IPS DF 4.7 (cell line): ENCODE data around the gene OR6T1.

Experiments
- DNase-seq: peaks from one replicate; pipeline ENCODE4 v3.0.0-alpha.2; 2013; ENCODE audit warnings: low spot score; ENCODE audit errors: extremely low read depth

Gene OR6T1, protein sequence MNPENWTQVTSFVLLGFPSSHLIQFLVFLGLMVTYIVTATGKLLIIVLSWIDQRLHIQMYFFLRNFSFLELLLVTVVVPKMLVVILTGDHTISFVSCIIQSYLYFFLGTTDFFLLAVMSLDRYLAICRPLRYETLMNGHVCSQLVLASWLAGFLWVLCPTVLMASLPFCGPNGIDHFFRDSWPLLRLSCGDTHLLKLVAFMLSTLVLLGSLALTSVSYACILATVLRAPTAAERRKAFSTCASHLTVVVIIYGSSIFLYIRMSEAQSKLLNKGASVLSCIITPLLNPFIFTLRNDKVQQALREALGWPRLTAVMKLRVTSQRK

DNA sequence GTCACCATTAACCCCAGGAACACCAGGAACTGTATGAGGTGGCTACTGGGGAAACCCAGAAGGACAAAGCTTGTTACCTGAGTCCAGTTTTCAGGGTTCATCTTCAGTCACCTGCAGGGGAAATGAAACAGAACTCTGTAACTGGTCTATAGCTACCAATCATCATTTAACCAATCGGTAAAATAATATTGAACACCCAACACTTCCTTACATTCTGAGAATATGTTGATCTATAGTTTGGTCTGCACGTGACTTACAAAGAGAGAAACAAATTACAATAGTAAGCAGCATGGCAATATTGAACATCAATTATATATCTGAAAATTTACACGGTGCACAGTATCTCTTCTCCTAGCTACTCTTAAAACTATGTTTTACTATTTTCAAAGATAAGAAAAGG, at the start of gene OR6T1:
Gene OR6T1, minus strand, starts transcription at position 101 of the 400 bp plus-strand sequence. Its CDS starts 0 bp downstream, at position 101.
- no peak for DNase-seq

DNA sequence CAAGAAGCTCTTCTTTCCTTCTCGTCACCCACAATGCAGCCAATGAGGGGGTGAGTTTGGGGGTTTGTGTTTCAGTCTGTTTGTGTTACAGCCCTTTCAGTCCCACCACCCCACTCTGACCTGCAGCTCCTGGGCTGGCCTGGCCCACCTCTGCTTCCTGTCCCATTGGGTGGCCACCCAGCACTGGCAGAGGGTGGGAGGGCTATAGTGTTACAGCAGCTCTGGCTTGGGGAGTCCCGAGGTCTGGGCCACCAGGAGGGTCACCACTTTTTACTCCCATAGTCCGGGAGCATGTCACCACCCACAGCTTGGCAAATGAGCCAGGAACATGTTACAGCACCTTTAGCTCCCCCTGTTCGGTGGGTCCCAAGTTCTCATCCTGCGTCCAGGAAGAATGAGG, 35.7 kb upstream of the OR6T1 start:
- DNase-seq, result no peak

DNA sequence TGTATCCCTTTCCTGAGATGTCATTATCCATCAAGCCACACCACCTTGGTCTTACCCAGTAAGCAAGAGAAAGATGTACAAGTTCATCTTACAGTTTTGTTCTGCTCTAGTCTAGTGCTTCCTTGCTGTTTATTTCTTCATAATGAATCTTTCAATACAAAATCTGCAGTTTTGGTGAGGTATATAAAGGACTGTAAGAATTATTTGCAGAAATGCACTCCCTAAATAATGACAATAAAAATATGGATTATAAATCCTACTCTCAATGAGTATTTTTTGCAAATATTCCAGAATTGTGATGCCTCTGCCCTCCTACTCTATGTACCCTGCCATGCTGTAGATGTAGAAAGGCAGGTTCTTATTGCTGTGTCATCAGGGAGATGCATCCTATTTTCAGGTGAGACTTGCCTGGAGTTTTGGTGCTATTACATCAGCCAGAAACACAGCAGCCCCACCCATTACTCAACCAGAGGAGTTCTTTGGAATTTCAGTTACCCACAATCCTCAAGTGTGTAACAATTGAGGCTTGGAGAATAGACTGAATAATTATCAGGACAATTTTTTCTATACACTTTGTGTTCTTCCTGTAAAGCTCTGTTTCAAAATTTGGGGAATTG, 34.2 kb upstream of the OR6T1 start, which contains the start of gene OR10S1:
Gene OR10S1, minus strand, starts transcription at position 51 of the 617 bp plus-strand sequence. CDS start 117 bp downstream, outside the sequence.
- no peak for DNase-seq

DNA sequence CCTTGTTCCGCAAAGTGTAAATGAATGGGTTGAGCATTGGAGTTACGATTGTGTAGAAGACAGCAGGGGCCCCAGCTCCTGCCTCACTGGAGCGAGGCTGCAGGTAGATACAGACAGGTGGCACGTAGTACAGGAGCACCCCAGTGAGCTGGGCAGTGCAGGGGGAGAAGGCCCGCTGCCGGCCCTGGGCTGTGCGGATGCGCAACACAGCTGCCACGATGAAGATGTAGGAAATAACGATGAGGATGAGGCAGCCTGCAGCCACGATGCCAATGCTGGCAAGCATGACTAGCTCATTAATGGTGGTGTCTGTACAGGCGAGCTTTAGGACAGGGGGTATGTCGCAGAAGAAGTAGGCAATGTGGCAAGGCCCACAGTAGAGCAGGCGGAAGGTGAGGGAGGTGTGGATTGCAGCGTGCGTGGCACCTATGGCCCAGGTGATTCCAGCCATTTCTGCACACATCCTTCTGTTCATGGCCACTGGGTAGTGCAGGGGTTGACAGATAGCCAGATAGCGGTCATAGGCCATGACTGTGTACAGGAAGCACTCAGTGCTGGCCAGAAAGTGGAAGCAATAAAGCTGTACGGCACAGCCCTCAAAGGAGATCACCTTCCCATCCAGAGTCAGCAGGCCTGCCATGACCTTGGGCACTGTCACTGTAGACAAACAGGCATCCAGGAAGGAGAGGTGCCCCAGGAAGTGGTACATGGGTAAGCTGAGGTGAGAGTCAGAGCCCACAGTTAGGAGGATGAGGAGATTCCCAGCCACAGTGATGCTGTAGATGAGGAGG, 33.3 kb upstream of the OR6T1 start:
- no peak for DNase-seq

DNA sequence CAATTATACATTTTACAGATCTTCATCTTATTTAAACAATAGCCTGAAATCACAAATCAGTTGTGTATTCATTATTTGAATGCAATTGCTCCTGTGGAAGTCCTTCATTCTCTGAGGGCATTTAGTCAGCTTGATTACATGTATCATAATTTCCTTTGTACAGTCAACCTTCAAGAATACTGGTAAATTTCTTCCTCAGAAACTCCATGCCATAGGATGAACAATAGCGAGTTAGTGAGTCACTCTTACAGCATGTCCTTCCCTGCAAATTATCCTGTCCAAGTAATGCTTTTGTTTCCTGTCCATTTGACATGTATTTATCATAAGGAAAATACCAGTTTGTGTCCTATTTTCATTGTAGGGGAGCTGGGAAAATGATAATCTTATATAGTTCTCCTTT, 30.2 kb upstream of the OR6T1 start:
- DNase-seq, result no peak

DNA sequence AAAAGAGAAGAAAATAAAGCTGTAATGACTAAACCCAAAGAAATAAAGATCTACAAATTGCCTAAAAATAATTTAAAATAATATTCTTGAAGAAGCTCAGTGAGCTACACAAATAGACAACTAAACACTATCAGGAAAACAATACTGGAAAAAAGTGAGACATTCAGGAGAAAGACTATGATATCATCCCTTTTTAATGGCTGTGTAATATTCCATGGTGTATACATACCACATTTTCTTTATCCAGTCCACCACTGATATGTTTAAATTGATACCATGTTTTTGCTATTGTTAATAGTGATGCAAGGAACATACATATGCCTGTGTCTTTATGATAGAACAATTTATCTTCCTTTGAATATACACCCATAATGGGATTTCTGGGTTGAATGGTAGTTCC, 13.1 kb upstream of the OR6T1 start:
- DNase-seq, result no peak

DNA sequence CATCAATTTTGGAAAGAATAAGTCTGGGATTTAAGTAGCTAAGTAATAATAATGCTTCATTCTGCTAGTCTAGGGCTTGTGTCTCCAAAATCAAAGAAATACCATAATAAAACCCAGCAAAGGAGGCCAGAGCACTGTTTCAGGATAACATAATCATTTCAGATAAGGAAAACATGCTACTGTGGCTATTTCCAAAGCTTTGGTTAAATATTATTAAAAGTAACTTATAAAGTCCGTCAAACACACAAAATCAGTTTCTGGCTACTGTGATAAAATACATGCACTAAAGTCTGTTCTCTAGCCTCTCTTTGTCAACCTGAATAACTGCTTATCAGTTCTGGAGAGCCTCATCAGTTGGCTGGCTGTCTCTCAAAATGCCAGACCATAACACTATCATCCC, 1.5 kb upstream of the OR6T1 start:
- DNase-seq, result no peak

DNA sequence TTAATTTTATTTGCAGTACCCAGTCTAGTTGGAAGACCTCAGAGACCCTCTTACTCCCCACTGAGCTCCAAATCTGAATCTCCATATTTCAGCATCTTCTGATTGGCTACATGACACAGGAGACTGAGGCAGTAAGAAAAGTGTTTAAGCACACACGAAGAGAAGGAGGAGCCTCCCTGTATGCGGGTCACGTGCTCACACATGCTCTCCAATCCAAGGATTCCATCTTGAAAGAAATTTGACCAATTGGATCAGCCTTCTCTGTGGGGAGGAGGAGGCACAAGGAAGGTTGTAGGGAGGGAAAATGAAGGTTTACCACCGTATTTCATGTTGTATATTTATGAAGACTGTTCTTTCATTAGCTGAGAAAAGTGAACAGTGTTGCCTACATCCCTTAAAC, 1.2 kb downstream of the OR6T1 start:
- no peak for DNase-seq

DNA sequence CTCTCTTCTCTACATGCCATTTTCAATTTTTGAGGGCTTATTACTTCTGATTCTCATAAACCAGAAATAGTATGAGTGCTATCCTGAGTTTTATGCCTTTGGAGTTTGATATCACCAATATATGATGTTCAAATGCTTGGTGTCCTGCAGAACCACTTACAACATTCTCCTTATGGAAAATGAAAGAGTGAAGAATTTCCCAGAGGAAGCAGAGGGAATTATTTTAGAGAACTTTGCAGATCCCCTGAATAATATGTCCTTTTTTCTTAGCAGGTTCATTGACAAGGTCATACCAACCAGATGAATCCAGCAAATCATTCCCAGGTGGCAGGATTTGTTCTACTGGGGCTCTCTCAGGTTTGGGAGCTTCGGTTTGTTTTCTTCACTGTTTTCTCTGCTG, 4.3 kb downstream of the OR6T1 start, which contains the start of gene OR4D5:
Gene OR4D5, plus strand, starts transcription at position 301 of the 400 bp plus-strand sequence. Its CDS starts 0 bp downstream, at position 301.
- DNase-seq, result no peak

DNA sequence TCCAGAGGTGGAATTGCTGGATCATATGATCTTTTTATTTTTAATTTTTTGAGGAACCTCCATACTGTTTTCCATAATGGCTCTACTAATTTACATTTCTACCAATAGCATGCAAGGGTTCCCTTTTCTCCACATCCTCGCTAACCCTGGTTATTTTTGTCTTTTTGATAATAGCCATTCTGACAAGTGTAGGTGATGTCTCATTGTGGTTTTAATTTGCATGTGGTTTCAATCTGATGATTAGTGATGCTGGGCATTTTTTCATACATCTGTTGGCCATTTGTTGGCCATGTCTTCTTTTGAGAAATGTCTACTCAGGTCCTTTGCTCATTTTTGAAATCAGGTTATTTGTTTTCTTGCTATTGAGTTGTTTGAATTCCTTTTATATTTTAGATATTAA, 19.6 kb downstream of the OR6T1 start:
- DNase-seq, result no peak

DNA sequence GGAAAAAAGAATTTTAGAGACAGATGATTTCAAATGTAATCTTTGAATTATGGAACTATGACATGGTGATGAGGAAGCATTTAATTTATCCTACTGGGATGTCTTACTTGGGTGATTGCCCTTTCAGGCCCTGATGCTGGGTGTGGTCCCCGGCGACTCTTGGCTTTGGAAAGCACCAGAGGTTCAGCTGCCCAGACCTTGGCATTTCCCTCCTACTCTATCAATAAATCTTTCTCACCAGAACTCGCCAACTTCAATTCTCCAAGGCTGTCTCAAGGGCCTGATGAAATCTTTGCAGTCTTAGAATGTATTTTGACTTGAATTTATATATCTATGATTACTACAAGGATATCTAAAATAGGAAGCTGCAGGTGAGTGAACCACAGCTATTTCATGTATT, 22.7 kb downstream of the OR6T1 start:
- no peak for DNase-seq

DNA sequence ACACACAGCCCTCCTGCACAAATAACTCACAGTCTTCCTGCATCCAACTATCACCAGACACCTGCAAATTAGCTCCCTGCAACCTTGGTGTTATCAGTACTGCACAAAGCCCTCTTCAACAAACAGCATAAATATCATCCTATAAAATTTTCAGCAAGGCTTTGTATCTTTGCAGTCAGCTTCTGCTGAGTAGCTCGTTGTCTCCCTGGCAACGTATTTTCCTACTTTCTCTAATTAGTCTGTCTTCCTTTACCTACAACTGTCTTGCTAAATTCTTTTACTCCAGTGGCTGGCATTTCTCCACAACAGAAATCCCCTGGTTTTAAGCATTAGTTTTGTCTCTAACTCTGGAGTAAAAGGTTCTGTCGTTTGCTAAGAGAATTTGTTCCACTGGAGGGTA, 37.8 kb downstream of the OR6T1 start:
- DNase-seq, result no peak

DNA sequence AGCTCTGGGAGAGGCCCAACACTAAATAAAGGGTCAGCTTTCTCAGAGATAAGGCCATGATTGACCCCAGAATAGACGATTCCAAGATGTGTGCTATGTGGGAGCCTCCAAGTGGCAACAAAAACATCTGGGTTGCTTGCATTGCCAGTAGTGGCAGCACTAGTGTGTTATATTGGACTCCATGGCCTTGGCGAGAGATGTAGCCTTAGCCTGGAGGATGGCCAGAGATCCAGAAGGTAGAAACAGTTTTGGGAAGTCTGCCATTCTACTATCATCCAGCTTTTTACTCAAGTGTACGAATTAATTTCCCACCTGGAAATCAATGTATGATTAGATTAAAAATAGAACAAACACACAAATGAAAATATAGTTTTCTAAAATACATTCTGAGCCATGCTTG, 38.7 kb downstream of the OR6T1 start:
- no peak for DNase-seq

DNA sequence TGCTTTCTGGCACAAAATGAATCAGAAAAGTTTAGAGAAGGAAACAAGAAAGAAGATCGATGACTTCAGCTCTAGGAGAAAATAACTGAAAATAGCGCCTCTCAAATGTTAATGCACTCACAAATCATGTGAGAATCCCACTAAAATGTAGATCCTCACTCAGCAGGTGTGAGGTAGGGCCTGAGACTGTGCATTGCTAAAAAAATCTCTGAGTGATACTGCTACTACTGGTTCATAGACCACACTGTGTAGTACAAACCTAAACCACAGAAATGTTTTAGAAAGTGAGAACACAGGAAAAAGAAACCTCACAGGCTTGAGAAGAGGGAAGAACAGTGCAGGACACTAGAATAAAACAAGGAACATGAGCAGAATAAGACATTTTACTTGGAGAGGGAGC, 39.7 kb downstream of the OR6T1 start:
- no peak for DNase-seq

DNA sequence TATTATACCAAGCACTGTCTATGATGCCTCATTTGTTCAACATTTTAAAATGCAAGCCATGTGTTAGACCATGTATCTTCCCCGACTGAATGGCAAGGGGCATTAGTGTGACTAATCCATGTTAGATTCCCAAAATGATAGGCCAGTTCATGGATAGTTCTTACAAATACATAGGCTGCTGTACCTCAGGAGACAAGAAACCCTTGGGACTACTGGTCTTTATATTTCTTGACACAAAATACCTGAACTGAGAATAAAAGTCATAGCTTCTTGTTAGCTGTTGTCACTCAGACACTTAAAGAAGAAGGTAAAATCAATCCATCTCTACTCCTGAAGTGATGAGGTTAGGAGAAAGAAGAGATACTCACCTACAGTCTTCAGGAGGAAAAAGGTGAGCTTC, 41.8 kb downstream of the OR6T1 start, which contains the start of gene OR8D4:
Gene OR8D4, plus strand, starts transcription at position 301 of the 400 bp plus-strand sequence. CDS start 4,265 bp downstream, outside the sequence.
- no peak for DNase-seq

DNA sequence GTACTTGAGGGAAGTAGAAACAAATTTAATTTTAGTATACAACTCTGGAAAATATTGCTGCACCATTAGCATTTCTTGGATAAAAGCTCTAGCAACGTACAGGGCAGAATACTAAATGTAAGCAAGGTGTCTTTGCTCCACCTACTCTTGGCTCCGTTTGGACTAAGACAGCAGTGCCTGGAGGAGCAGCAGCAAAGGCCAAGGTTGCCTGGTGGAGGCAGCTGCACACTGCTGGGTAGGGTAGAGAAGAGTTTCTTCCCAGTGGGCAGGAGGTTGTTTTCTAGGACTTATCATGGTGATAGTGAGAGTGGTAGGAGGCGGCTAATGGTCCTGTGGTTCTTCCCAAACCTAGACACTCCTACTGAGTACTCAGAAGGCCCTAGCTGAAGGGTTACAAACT, 43.8 kb downstream of the OR6T1 start:
- DNase-seq, result no peak
